OCI-LY7 (cell line): ENCODE measurements around the gene DRGX. TPM values are rescaled to one million over a fixed set of nuclear protein-coding genes. Genes with fewer than 3 reads are reported as not detected.

ENCODE experiments used
- BruUV-seq: library from RNA; stranded (reverse); fragments of 400-500 nt; replicated peaks from 2 replicates; lab custom pipeline; 2021; lab: Mats Ljungman, UMichigan
- CTCF ChIA-PET: fragments of 300-600 bp; sonication (Branson Sonifier 250); formaldehyde crosslinking; loops from one replicate; lab custom pipeline; 2022; ENCODE audit warnings: antibody characterized with exemption; ENCODE audit not compliant: unreplicated experiment; lab: Charles Lee
- POLR2A ChIA-PET: fragments of 300-600 bp; sonication (Branson Sonifier 250); formaldehyde crosslinking; loops from one replicate; lab custom pipeline; 2022; ENCODE audit warnings: antibody characterized with exemption; lab: Charles Lee
- DNase-seq: peaks from one replicate; pipeline ENCODE4 v3.0.0-alpha.2; 2015; ENCODE audit warnings: low spot score
- H2AFZ ChIP-seq: fragments of 200-600 bp; sonication (generic), shearing (Covaris generic); 2 replicates; pipeline ENCODE4 v1.6.1; 2014; ENCODE audit warnings: mild to moderate bottlenecking, antibody characterized with exemption, low read length, moderate library complexity
- H3K27ac ChIP-seq: fragments of 200-600 bp; sonication (generic); 2 replicates; pipeline ENCODE4 v1.5.1; 2014; ENCODE audit warnings: mixed run types, low read depth, mild to moderate bottlenecking, moderate library complexity, low read length, inconsistent platforms; ENCODE audit not compliant: poor library complexity, severe bottlenecking
- H3K36me3 ChIP-seq: fragments of 200-600 bp; sonication (generic); 2 replicates; pipeline ENCODE4 v1.6.1; 2014; ENCODE audit warnings: mild to moderate bottlenecking, antibody characterized with exemption, low read length, moderate library complexity, mixed read lengths; ENCODE audit not compliant: insufficient read depth
- H3K4me1 ChIP-seq: fragments of 200-600 bp; sonication (generic); 2 replicates; pipeline ENCODE4 v1.5.1; 2014; ENCODE audit warnings: mild to moderate bottlenecking, low read length; ENCODE audit not compliant: insufficient read depth, poor library complexity, severe bottlenecking
- H3K4me2 ChIP-seq: fragments of 200-600 bp; sonication (generic); 2 replicates; pipeline ENCODE4 v1.6.1; 2014; ENCODE audit warnings: mild to moderate bottlenecking, low read length
- H3K4me3 ChIP-seq: fragments of 200-600 bp; sonication (generic); 2 replicates; pipeline ENCODE4 v1.5.1; 2014; ENCODE audit warnings: mild to moderate bottlenecking, low read depth, low read length; ENCODE audit not compliant: poor library complexity, severe bottlenecking
- H3K79me2 ChIP-seq: fragments of 200-600 bp; sonication (generic); 2 replicates; pipeline ENCODE4 v1.6.1; 2016; ENCODE audit warnings: low read depth, mild to moderate bottlenecking, low read length, moderate library complexity, mixed read lengths; ENCODE audit not compliant: insufficient read depth
- H3K9me2 ChIP-seq: fragments of 200-600 bp; sonication (generic); 2 replicates; pipeline ENCODE4 v1.6.1; 2016; ENCODE audit warnings: mild to moderate bottlenecking, low read length, mixed read lengths; ENCODE audit not compliant: insufficient read depth
- H3K9me3 ChIP-seq: fragments of 200-600 bp; sonication (generic); 2 replicates; pipeline ENCODE4 v1.6.1; 2014; ENCODE audit warnings: mild to moderate bottlenecking, mixed run types, low read length, mixed read lengths
- H4K20me1 ChIP-seq: fragments of 200-600 bp; sonication (generic); 2 replicates; pipeline ENCODE4 v1.6.1; 2014; ENCODE audit warnings: mild to moderate bottlenecking, antibody characterized with exemption, low read length, moderate library complexity, mixed read lengths; ENCODE audit not compliant: insufficient read depth
- EZH2phosphoT487 ChIP-seq: fragments of 200-600 bp; sonication (generic); IDR thresholded peaks from 2 replicates; pipeline ENCODE4 v1.6.1; 2018; ENCODE audit warnings: low read depth, borderline replicate concordance, mild to moderate bottlenecking, mixed run types, antibody characterized with exemption, low read length, moderate library complexity, mixed read lengths
- intact Hi-C: fragments of 100-400 bp; cut with micrococcal nuclease; formaldehyde crosslinking; loops from one replicate; pipeline ENCODE4 v1.10.0; 2022; ENCODE audit not compliant: unreplicated experiment
- total RNA-seq, 2 experiments: library from RNA; depleted of rRNA in 1 of 2; stranded (reverse); fragments of >200 nt in 1 of 2; shearing (Covaris generic) in 1 of 2; gene quantifications; 2 replicates each; pipeline ENCODE4 v1.2.3, GENCODE V29; 2014 to 2022
- TF ChIP-seq, protein P1 (sequence below): fragments of 200-600 bp; sonication (generic); conservative IDR thresholded peaks from 2 replicates; pipeline ENCODE4 v1.5.1; 2014; ENCODE audit warnings: mild to moderate bottlenecking, antibody characterized with exemption, low read length, moderate library complexity, mixed read lengths

DRGX gene
- total RNA-seq, 2 experiments from 2014 or later, result not detected

DNA sequence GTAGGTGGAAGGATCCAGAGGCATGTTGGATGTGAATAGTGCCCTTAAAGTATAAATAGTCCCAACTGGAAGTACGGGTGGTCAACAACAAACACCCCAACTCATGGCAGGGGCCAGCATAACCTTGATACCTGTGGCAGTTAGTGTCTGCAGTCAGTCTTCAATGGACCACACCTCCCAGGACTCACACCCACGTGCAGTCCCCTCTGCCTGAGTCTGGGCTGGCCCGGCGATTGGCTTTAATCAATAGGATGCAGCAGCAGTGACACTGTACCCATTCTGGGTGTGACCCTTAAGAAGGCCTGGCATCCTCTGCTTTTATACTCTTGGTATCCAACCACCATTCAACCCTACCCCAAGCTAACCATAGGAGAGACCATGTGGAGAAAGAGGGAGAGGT, 18.6 kb downstream of the DRGX start:
- no peak overlapping the region for H2AFZ ChIP-seq
- no peak overlapping the region for H3K4me3 ChIP-seq
- intact Hi-C loops, result no loop called here
- H3K27ac ChIP-seq, result no peak overlapping the region
- H3K79me2 ChIP-seq, result no peaks in the 10 kb centered on the region
- H3K9me2 ChIP-seq, result no peaks in the 10 kb centered on the region
- H3K9me3 ChIP-seq, result no peaks in the 10 kb centered on the region
- POLR2A ChIA-PET, result no interaction called here
- no peak overlapping the region for H3K4me2 ChIP-seq
- DNase-seq, result no peak
- no peaks in the 10 kb centered on the region for H3K4me1 ChIP-seq
- CTCF ChIA-PET, result no interaction called here
- H4K20me1 ChIP-seq, result no peaks in the 10 kb centered on the region
- H3K36me3 ChIP-seq, result no peaks in the 10 kb centered on the region
- no TSS peak for BruUV-seq
- no peak for TF ChIP-seq EZH2phosphoT487
- TF ChIP-seq, protein P1, sequence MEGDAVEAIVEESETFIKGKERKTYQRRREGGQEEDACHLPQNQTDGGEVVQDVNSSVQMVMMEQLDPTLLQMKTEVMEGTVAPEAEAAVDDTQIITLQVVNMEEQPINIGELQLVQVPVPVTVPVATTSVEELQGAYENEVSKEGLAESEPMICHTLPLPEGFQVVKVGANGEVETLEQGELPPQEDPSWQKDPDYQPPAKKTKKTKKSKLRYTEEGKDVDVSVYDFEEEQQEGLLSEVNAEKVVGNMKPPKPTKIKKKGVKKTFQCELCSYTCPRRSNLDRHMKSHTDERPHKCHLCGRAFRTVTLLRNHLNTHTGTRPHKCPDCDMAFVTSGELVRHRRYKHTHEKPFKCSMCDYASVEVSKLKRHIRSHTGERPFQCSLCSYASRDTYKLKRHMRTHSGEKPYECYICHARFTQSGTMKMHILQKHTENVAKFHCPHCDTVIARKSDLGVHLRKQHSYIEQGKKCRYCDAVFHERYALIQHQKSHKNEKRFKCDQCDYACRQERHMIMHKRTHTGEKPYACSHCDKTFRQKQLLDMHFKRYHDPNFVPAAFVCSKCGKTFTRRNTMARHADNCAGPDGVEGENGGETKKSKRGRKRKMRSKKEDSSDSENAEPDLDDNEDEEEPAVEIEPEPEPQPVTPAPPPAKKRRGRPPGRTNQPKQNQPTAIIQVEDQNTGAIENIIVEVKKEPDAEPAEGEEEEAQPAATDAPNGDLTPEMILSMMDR, result no peak

DNA sequence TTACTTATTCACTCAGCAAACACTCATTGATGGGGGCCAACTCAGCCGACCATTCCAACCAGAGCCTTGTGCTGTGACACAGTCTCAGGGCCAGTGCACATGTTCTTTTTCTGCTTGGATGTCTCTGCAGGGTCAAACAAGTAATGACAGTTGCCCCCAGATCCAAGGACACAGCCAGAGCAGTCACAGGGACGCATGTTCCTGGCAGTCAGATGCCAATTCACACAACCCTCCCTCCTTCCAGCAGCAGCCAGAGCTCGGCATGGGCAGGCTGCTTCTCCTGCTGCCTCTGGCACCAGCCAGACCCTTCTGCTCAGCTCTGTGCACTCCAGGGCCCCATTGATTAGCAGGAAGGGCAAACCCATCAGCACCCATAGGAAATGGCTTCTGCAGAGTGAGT, 20.3 kb downstream of the DRGX start:
- no TSS peak for BruUV-seq
- intact Hi-C loops, result no loop called here
- Histone ChIP-seq H3K36me3 (no peaks in the 10 kb centered on the region), H3K4me2 (no peak overlapping the region), H3K79me2 (no peaks in the 10 kb centered on the region), H3K9me3 (no peaks in the 10 kb centered on the region), H3K4me1 (no peaks in the 10 kb centered on the region), H3K9me2 (no peaks in the 10 kb centered on the region), H3K4me3 (no peak overlapping the region), H4K20me1 (no peaks in the 10 kb centered on the region), H3K27ac (no peak overlapping the region), H2AFZ (no peak overlapping the region)
- POLR2A ChIA-PET, result no interaction called here
- DNase-seq, result no peak
- CTCF ChIA-PET, result no interaction called here
- TF ChIP-seq, protein P1, result no peak
- TF ChIP-seq EZH2phosphoT487, result no peak

DNA sequence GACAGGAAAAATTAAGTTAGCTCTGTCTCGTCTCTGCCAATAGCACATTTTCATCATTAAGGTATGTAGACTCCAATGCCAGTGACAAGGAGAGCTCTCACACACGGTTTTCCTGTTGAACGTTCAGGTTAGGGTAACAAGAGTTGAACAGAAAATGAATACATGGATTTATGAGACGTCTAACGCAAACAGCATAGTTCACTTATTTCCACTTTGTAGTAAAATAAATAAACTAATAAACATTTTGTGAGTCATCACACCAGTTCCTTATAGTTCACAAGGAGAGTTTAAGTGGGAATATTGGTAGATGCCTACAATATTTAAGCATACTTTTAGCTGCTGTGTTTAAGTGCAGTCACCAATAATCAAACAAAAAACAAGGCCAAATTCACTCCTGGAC, 21.1 kb downstream of the DRGX start:
- intact Hi-C loops, result no loop called here
- Histone ChIP-seq H3K9me3 (no peaks in the 10 kb centered on the region), H3K4me2 (no peak overlapping the region), H3K79me2 (no peaks in the 10 kb centered on the region), H3K4me1 (no peaks in the 10 kb centered on the region), H3K9me2 (no peaks in the 10 kb centered on the region), H3K4me3 (no peak overlapping the region), H3K36me3 (no peaks in the 10 kb centered on the region), H4K20me1 (no peaks in the 10 kb centered on the region), H2AFZ (no peak overlapping the region), H3K27ac (no peak overlapping the region)
- ChIA-PET POLR2A (no interaction called here), CTCF (no interaction called here)
- TF ChIP-seq, protein P1, result no peak
- TF ChIP-seq EZH2phosphoT487, result no peak
- no peak for DNase-seq
- BruUV-seq, result no TSS peak
